GM19468 (cell line): ENCODE results near the gene NOC2L.
A peak's percentile ranks its signal among the peaks of the same experiment; 100 is the strongest.

Experiments
- ATAC-seq: cut with Tn5 transposase; IDR thresholded peaks from one replicate; pipeline ENCODE4 v1.9.1; 2021; ENCODE audit warnings: mild to moderate bottlenecking, moderate library complexity, moderate number of reproducible peaks; ENCODE audit not compliant: unreplicated experiment; ENCODE audit errors: extremely low read depth

The NOC2L gene

GRCh38 chr1:958823-959730 is at the start of gene NOC2L:
NOC2L (minus strand) TSS chr1:959256; CDS start chr1:959240, 16 bp downstream.
- peak; percentile 12 for ATAC-seq

- ATAC-seq, result no peak
These were observed 47.5 kb upstream of the NOC2L start for GRCh38 chr1:1006305-1007159.

GRCh38 chr1:1005774-1006304 is 46.8 kb upstream of the NOC2L start:
- no peak for ATAC-seq

GRCh38 chr1:1004780-1005697 is 46.0 kb upstream of the NOC2L start:
- no peak for ATAC-seq

GRCh38 chr1:1004420-1004779 is 45.3 kb upstream of the NOC2L start:
- ATAC-seq, result no peak

GRCh38 chr1:1003618-1004419 is 44.8 kb upstream of the NOC2L start:
- no peak for ATAC-seq

- ATAC-seq, result no peak
These were observed 42.2 kb upstream of the NOC2L start for GRCh38 chr1:1001057-1001783.

GRCh38 chr1:1000357-1001056 is 41.5 kb upstream of the NOC2L start:
- no peak for ATAC-seq

GRCh38 chr1:999725-1000356 is 40.8 kb upstream of the NOC2L start, which contains the start of gene HES4:
HES4 (minus strand) TSS chr1:1000097; CDS start chr1:999973, 124 bp downstream.
- no peak for ATAC-seq

- no peak for ATAC-seq
These were observed 40.1 kb upstream of the NOC2L start for GRCh38 chr1:998995-999724.

- no peak for ATAC-seq
These were observed 39.6 kb upstream of the NOC2L start for GRCh38 chr1:998745-998994.

- ATAC-seq, result no peak
These were observed 39.1 kb upstream of the NOC2L start for GRCh38 chr1:997993-998744.

GRCh38 chr1:997713-997992 is 38.6 kb upstream of the NOC2L start:
- ATAC-seq, result no peak

GRCh38 chr1:996851-997712 is 38.0 kb upstream of the NOC2L start:
- no peak for ATAC-seq
